ENCODE measurements around the gene NEK11.

Gene NEK11

GRCh38 chr3:131141770-131142169 is 115.1 kb downstream of the NEK11 start:
- no peak for DNase-seq

DNA sequence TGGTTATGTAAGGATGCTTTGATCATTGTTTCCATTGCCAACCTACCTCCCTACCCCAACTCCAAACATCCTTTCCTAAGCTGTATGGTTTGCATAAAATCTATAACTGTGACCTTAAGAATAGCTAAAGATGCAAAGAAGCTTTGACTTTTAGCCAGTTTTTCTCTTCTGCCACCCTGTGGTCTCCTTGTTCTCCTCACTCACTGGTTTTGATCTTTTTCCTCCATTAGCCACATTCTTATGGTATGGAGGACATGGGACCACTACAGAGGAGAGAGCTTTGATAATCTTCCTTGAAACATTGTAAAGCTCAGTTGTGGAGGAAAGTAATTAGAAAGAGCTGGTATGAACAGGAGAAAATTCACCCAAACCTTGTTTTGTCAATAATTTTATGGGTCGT is 115.9 kb downstream of the NEK11 start:
- peak; percentile 9 for DNase-seq

- DNase-seq: no peak
These were observed 117.1 kb downstream of the NEK11 start for GRCh38 chr3:131143802-131144201.

- DNase-seq: no peak
These were observed 120.9 kb downstream of the NEK11 start for GRCh38 chr3:131147534-131147933.

DNA sequence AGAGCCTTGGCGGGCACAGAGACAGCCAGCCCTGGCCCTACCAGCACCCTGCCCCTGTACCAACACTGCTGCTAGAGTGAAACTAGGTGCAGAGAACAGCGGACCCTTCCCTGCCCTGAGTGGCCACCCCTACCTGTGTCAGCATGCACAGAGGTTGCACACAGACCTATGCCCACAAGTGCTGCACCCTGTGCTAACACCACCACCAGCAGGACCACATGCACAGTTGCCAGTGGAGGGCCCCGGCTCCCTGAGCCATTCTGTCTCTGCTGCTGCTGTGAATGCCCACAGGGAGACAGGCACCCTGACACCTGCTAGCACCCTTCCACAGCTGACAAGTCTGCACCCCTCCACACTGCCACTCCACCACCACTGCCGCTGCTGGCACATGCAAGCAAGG is 131.8 kb downstream of the NEK11 start:
- no peak for DNase-seq

GRCh38 chr3:131162516-131162915 is 135.8 kb downstream of the NEK11 start:
- DNase-seq: no peak

GRCh38 chr3:131167867-131168266 is 141.2 kb downstream of the NEK11 start:
- DNase-seq: no peak

DNA sequence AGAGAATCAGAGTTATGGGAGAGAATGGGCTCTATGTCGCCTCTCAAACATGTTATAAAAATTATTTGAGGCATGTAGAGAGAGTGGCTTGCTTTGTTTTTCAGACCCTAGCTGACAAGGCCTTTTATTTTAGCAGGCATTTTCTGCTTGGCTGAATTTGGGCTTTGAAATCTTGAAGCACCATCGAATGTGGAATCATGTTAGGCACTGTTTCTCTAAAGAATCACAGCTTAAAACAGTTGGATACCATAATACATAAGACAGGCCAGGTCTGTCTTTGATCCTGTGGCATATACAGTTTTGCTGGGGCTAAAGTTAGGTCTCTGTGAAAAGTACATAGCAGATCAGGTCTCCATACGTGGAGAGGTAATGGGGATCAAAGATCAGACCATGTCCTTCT is 142.7 kb downstream of the NEK11 start:
- no peak for DNase-seq

- DNase-seq: no peak
These were observed 146.0 kb downstream of the NEK11 start for GRCh38 chr3:131172502-131173200.

DNA sequence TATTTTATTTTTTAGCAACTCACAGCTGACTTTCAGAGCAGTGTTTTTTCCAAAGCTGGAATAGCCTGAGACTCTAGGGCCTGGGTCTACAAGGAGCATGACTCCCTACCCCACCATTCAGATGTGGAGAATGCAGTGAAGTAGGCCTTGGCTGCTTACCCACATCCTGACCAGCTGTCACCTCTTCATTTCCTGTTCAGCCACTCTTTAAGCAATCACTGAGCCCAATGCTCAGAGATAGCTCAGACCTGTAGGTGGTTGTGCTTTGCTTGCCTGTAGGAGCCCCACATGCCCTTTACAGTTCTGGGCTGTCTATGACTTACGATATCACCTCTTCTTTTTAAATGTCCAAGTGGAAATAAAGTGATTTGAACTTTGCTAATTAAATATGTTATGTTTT is 148.1 kb downstream of the NEK11 start:
- DNase-seq: peak; percentile 5

GRCh38 chr3:131178710-131179375 is 152.2 kb downstream of the NEK11 start:
- DNase-seq: no peak

- DNase-seq: no peak
These were observed 166.0 kb downstream of the NEK11 start for GRCh38 chr3:131192701-131193100.

GRCh38 chr3:131193641-131194238 is 167.1 kb downstream of the NEK11 start:
- DNase-seq: peak; percentile 2

- DNase-seq: no peak
These were observed 168.1 kb downstream of the NEK11 start for GRCh38 chr3:131194816-131195215.

- DNase-seq: no peak
These were observed 174.0 kb downstream of the NEK11 start for GRCh38 chr3:131200636-131201199.

- DNase-seq: no peak
These were observed 189.7 kb downstream of the NEK11 start for GRCh38 chr3:131216330-131216729.

- peak; percentile 74 for DNase-seq
These were observed 190.1 kb downstream of the NEK11 start for GRCh38 chr3:131216801-131217200.

GRCh38 chr3:131217296-131217741 is 190.6 kb downstream of the NEK11 start:
- DNase-seq: no peak

- peak; percentile 51 for DNase-seq
These were observed 191.5 kb downstream of the NEK11 start for GRCh38 chr3:131218196-131218595.

- peak; percentile 85 for DNase-seq
These were observed 195.1 kb downstream of the NEK11 start for GRCh38 chr3:131221731-131222130.

GRCh38 chr3:131222599-131222998 is 195.9 kb downstream of the NEK11 start:
- DNase-seq: no peak

DNA sequence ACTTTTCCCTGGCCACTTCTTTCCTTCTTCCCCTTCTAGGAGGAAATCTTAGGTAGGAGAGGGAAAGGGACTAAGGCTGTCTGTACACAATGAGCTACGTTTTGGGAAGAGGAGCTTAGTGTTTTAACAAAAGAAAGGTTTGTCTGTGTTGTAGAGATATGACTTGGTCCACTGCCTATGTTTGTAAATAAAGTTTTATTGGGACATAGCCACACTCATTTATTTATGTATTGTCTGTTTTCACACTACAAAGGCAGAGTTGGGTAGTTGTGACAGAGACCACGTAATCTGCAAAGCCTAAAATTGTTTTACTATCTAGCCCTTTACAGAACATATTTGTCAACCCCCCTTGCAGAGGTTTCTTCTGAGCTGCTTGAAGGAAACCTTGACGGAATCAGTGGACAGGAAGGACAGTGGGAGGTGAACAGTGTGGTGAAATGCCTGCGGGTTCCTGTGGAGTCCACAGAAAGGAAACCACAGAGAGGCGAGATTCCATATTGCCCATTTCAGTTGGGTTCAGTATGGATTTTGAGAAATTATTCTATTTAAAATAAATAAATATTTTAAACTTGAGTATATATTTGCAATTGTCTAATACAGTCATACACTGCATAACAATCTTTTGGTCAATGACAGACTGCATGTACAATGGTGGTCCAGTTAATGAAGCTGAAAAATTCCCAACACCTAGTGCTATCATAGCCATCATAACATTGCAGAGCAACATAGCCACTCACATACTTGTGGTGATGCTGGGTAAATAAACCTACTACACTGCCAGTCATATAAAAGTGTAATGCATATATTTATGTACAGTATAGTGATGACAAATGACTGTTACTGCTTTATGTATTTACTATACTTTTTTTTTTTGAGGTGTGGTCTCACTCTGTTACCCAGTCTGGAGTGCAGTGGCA is 197.0 kb downstream of the NEK11 start:
- no peak for DNase-seq
